Mesodermal cell (in vitro differentiated cells): ENCODE results near the gene PRSS2.
"Not testable (repeated sequence)": the region's sequence is repeated elsewhere in the genome, so short reads cannot be mapped to it uniquely, and the experiment has no call there.

ENCODE experiments used
- H3K27ac ChIP-seq: 2 replicates; pipeline ENCODE4 v1.7.0; 2013; ENCODE audit warnings: mild to moderate bottlenecking, low read depth, low read length, moderate library complexity; ENCODE audit not compliant: severe bottlenecking
- H3K36me3 ChIP-seq: 2 replicates; pipeline ENCODE4 v1.7.1; 2013; ENCODE audit warnings: mild to moderate bottlenecking, low read length, moderate library complexity; ENCODE audit not compliant: control insufficient read depth, insufficient read depth
- H3K4me1 ChIP-seq: one replicate; pipeline ENCODE4 v1.7.1; 2013; ENCODE audit warnings: mild to moderate bottlenecking, low read length; ENCODE audit not compliant: insufficient read depth, control insufficient read depth, poor library complexity, severe bottlenecking
- H3K4me3 ChIP-seq: 2 replicates; pipeline ENCODE4 v1.7.0; 2013; ENCODE audit warnings: low read length, control low read depth, mild to moderate bottlenecking; ENCODE audit not compliant: insufficient read depth, poor library complexity, severe bottlenecking; ENCODE audit errors: extremely low read depth
- H3K9me3 ChIP-seq: 2 replicates; pipeline ENCODE4 v1.7.1; 2013; ENCODE audit warnings: mild to moderate bottlenecking, low read length, moderate library complexity; ENCODE audit not compliant: control insufficient read depth
- WGBS, 2 experiments: methylation state at CpG; one replicate each; pipeline ENCODE4 v1.1.5; 2013; ENCODE audit warnings: missing lambda C conversion rate in 2 of 2; ENCODE audit not compliant: insufficient coverage in 2 of 2; 5-methylcytosine and 5-hydroxymethylcytosine counted together

The PRSS2 gene

DNA sequence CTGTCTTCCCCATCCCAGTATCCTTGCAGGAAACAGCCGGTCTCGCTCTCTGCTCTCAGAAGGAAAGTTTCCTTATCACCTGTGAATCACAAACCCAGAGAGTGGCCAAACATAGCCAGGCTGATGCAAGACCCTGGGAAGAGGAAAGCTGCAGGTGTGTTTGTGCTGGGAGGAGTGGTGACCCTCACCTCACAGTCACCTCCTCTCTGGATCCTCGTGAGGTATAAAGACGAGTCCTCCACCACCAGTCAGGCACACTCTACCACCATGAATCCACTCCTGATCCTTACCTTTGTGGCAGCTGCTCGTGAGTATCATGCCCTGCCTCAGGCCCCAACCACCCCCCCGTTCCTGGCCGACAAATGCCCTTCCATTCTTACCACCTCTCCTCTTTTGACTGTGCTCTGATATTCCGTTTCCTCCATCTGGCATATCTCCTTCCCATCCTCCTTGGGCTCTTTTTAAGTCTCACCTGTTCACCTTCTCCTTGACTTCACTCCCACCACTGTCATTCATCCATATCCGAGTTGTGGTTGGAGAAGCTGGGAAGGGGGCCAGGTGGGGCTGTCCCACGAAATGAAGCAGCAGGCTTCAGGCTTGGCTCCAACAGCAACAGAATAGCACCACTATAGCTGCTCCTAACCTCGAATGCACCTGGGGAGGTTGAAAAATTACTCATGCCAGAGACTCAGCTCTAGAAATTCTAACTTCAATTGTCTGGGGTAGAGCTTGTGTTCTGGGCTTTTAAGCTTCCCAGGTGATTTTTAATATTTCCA is 21.4 kb upstream of the PRSS2 start, which contains the start of gene PRSS1:
Gene PRSS1 (plus strand): TSS at position 255 of the 776 bp plus-strand sequence. CDS start 13 bp downstream, at position 268.
- 70 to 85% methylated on average over 5 to 8 of the region's 11 CpGs for WGBS, 2 experiments
- Histone ChIP-seq H3K27ac (no peak within 1 kb of the TSS), H3K4me3 (no peak within 1 kb of the TSS), H3K4me1 (no peaks in the 10 kb centered on the region), H3K36me3 (no peaks in the 10 kb centered on the region), H3K9me3 (no peaks in the 10 kb centered on the region)

GRCh38 chr7:142750321-142750938 is 20.3 kb upstream of the PRSS2 start:
- no peak overlapping the region for H3K4me3 ChIP-seq
- H3K4me1 ChIP-seq = no peaks in the 10 kb centered on the region
- H3K27ac ChIP-seq = no peak overlapping the region
- H3K36me3 ChIP-seq = no peaks in the 10 kb centered on the region
- 78 to 80% methylated on average over 6 of the region's 9 CpGs for WGBS, 2 experiments
- H3K9me3 ChIP-seq = no peaks in the 10 kb centered on the region

DNA sequence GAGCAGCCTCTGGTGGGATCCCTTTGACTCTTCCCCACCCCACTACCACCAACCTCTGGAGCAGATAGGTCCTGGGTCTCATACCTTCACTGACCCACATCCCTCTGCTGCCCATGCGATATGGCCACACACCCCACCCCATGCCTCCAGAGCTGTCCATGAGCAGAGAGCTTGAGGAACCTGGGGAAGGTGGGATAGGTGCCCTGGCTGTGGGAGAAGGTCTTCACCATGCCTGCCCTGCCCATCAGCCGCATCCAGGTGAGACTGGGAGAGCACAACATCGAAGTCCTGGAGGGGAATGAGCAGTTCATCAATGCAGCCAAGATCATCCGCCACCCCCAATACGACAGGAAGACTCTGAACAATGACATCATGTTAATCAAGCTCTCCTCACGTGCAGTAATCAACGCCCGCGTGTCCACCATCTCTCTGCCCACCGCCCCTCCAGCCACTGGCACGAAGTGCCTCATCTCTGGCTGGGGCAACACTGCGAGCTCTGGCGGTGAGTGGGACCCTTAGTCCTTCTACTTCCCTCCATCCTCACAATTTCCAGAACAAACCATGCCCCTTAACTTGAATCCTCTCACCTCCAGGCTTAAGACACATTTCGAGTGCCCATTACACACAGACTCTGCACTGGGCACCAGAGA is 19.1 kb upstream of the PRSS2 start:
- WGBS, 2 experiments = 87 to 93% methylated on average over 11 to 12 of the region's 14 CpGs

GRCh38 chr7:142752376-142753225 is 18.2 kb upstream of the PRSS2 start:
- 80 to 87% methylated on average over 1 to 3 of the region's 3 CpGs for WGBS, 2 experiments

More for the DNA sequence above, 19.1 kb upstream of the PRSS2 start:
- not testable (repeated sequence) for H3K27ac ChIP-seq, H3K36me3 ChIP-seq, H3K9me3 ChIP-seq, H3K4me1 ChIP-seq, H3K4me3 ChIP-seq

GRCh38 chr7:142753366-142753765 is 17.4 kb upstream of the PRSS2 start:
- H3K4me3 ChIP-seq = no peak overlapping the region
- H3K36me3 ChIP-seq = no peaks in the 10 kb centered on the region
- no peaks in the 10 kb centered on the region for H3K9me3 ChIP-seq
- WGBS, 2 experiments = 69 to 76% methylated on average over 5 of the region's 8 CpGs
- no peaks in the 10 kb centered on the region for H3K4me1 ChIP-seq
- H3K27ac ChIP-seq = no peak overlapping the region

More at GRCh38 chr7:142752376-142753225, 18.2 kb upstream of the PRSS2 start:
- Histone ChIP-seq H3K4me3 (no peak overlapping the region), H3K9me3 (no peaks in the 10 kb centered on the region), H3K27ac (no peak overlapping the region), H3K36me3 (no peaks in the 10 kb centered on the region), H3K4me1 (no peaks in the 10 kb centered on the region)

- not testable (repeated sequence) for H3K9me3 ChIP-seq, H3K4me3 ChIP-seq, H3K27ac ChIP-seq, H3K36me3 ChIP-seq, H3K4me1 ChIP-seq
- WGBS, 2 experiments = 69 to 79% methylated on average over 3 to 5 of the region's 5 CpGs
Observed at GRCh38 chr7:142753925-142754491, 16.8 kb upstream of the PRSS2 start.

- H3K9me3 ChIP-seq = no peaks in the 10 kb centered on the region
- WGBS, 2 experiments = 78 to 80% methylated on average over 7 to 8 of the region's 10 CpGs
- no peaks in the 10 kb centered on the region for H3K36me3 ChIP-seq
- no peak overlapping the region for H3K4me3 ChIP-seq
- no peak overlapping the region for H3K27ac ChIP-seq
- H3K4me1 ChIP-seq = no peaks in the 10 kb centered on the region
Observed at GRCh38 chr7:142754681-142755575, 15.8 kb upstream of the PRSS2 start.

DNA sequence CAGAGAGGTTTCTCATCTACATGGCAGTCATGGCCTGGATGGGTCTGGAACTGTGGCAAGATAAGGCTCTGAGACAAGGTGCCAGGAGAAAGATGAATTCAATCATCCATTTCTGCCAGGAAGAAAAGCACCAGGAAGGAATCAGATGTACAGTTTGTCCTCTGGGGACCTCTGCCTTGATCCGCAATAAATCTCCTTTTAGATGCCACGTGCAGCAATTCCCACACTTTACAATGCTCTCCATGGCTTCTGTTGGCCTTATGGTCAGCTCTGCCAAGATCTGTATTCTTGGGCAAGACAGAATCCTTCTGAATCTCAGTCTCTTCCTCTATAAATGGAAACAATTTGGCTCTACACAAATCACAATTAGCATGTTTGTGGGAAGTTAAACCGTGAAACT is 12.5 kb upstream of the PRSS2 start:
- 83% methylated on average over 1 of the region's 3 CpGs; no CpG with 5 or more reads in 1 of the 2 experiments for WGBS, 2 experiments
- H3K36me3 ChIP-seq, H3K4me3 ChIP-seq, H3K27ac ChIP-seq, H3K4me1 ChIP-seq, H3K9me3 ChIP-seq: not testable (repeated sequence)

- no peaks in the 10 kb centered on the region for H3K36me3 ChIP-seq
- WGBS, 2 experiments = 92% methylated on average over 1 of the region's 1 CpG
- no peaks in the 10 kb centered on the region for H3K9me3 ChIP-seq
- H3K4me3 ChIP-seq = no peak overlapping the region
- H3K27ac ChIP-seq = no peak overlapping the region
- no peaks in the 10 kb centered on the region for H3K4me1 ChIP-seq
Observed at GRCh38 chr7:142759433-142759832, 11.3 kb upstream of the PRSS2 start.
